B cell (primary cell): ENCODE data around the gene PRKN.

Experiments
- EZH2 ChIP-seq: IDR thresholded peaks from 2 replicates; pipeline ENCODE4 v1.6.1; 2012; ENCODE audit warnings: borderline replicate concordance, low read depth, mild to moderate bottlenecking, moderate library complexity, low read length; ENCODE audit not compliant: insufficient read depth, poor library complexity, severe bottlenecking
- TF ChIP-seq, protein P1 (sequence below): fragments of 200-600 bp; IDR thresholded peaks from one replicate; pipeline ENCODE4 v1.8.0; 2022; ENCODE audit warnings: antibody characterized with exemption, mild to moderate bottlenecking

DNA sequence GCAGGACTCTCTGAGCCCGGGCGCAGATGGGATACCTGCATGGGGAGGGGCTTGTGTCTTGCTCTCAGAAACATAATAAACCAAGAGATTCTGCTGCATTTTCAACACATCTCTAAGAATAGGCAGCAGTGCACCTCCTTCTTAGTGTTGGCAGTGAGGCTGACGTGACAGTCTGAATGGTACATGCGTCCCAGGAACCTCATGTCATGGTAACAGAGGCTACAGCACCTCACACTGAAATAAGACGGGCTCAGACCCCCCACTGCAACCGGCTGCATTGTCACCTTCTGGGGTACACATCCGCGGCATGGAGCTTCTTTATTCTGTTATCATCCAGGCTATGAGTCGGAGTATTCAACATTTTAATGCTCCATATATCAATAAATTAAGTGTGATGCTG lies 1056.4 kb downstream of the PRKN start:
- TF ChIP-seq, protein P1, sequence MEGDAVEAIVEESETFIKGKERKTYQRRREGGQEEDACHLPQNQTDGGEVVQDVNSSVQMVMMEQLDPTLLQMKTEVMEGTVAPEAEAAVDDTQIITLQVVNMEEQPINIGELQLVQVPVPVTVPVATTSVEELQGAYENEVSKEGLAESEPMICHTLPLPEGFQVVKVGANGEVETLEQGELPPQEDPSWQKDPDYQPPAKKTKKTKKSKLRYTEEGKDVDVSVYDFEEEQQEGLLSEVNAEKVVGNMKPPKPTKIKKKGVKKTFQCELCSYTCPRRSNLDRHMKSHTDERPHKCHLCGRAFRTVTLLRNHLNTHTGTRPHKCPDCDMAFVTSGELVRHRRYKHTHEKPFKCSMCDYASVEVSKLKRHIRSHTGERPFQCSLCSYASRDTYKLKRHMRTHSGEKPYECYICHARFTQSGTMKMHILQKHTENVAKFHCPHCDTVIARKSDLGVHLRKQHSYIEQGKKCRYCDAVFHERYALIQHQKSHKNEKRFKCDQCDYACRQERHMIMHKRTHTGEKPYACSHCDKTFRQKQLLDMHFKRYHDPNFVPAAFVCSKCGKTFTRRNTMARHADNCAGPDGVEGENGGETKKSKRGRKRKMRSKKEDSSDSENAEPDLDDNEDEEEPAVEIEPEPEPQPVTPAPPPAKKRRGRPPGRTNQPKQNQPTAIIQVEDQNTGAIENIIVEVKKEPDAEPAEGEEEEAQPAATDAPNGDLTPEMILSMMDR: no peak
- no peak for TF ChIP-seq EZH2
